Gastroesophageal sphincter (tissue), 4 donors: ENCODE data around the gene S100G. TPM values are rescaled to one million over a fixed set of nuclear protein-coding genes. Genes with fewer than 3 reads are reported as not detected.

Experiments
- ATAC-seq: fragments of 150-250 bp; one replicate; pipeline ENCODE4 v1.9.1; 2016; ENCODE audit warnings: mild to moderate bottlenecking, moderate library complexity
- H3K27ac ChIP-seq, 4 donors: fragments of 200-600 bp; sonication (generic) in 3 of 4; 1 replicate in 3 of 4; 2 replicates in 1 of 4; pipeline ENCODE4 v1.5.1; 2016 to 2019
- H3K27me3 ChIP-seq: fragments of 200-600 bp; sonication (generic); one replicate; pipeline ENCODE4 v1.5.1; 2019
- H3K36me3 ChIP-seq, 2 donors: fragments of 200-600 bp; sonication (generic); one replicate each; pipeline ENCODE4 v1.5.1; 2019; ENCODE audit warnings: control low read depth in 1 of 2
- H3K4me1 ChIP-seq, 3 donors: fragments of 200-600 bp; sonication (generic); 1 replicate in 2 of 3; 2 replicates in 1 of 3; pipeline ENCODE4 v1.5.1; 2016 to 2019; ENCODE audit warnings: control low read depth in 2 of 3
- H3K4me3 ChIP-seq, 2 donors: fragments of 200-600 bp; sonication (generic); one replicate each; pipeline ENCODE4 v1.5.1; 2019; ENCODE audit warnings: mild to moderate bottlenecking in 1 of 2, moderate library complexity in 1 of 2
- H3K9me3 ChIP-seq, 3 donors: fragments of 200-600 bp; sonication (generic); one replicate each; pipeline ENCODE4 v1.5.1; 2017 to 2019; ENCODE audit warnings: control low read depth in 2 of 3
- EP300 ChIP-seq: sonication (generic); formaldehyde crosslinking; IDR thresholded peaks from one replicate; pipeline ENCODE4 v1.6.1; 2017; ENCODE audit warnings: antibody characterized with exemption, mild to moderate bottlenecking
- POLR2A ChIP-seq, 2 donors: fragments of 450-650 bp; IDR thresholded peaks; one replicate each; pipeline ENCODE4 v1.6.1; 2017; ENCODE audit warnings: antibody characterized with exemption in 2 of 2, mild to moderate bottlenecking in 2 of 2, moderate library complexity in 1 of 2
- POLR2AphosphoS5 ChIP-seq: sonication (generic); formaldehyde crosslinking; IDR thresholded peaks from one replicate; pipeline ENCODE4 v1.6.1; 2017; ENCODE audit warnings: antibody characterized with exemption
- WGBS, 2 donors: methylation state at CpG; one replicate each; pipeline ENCODE4 v1.1.5; 2018; ENCODE audit warnings: low coverage in 1 of 2; 5-methylcytosine and 5-hydroxymethylcytosine counted together
- small RNA-seq, 4 donors: library from RNA; depleted of rRNA; stranded (forward); fragments of <200 nt; gene quantifications; one replicate each; pipeline ENCODE3, GENCODE V24; 2016
- total RNA-seq, 4 donors: library from RNA; depleted of rRNA; stranded (reverse); fragments of >200 nt; gene quantifications; one replicate each; pipeline ENCODE4 v1.1.0, GENCODE V29; 2016
- TF ChIP-seq, protein P1 (sequence below), 4 experiments: fragments of 200-600 bp in 2 of 4; fragments of 450-650 bp in 2 of 4; sonication (generic) in 1 of 4; IDR thresholded peaks; one replicate each; pipeline ENCODE4 v1.5.1; 2017 to 2019; ENCODE audit warnings: antibody characterized with exemption in 4 of 4, mild to moderate bottlenecking in 2 of 4, moderate library complexity in 2 of 4

The S100G gene
- total RNA-seq, 4 donors from 2014 or later = not detected

DNA sequence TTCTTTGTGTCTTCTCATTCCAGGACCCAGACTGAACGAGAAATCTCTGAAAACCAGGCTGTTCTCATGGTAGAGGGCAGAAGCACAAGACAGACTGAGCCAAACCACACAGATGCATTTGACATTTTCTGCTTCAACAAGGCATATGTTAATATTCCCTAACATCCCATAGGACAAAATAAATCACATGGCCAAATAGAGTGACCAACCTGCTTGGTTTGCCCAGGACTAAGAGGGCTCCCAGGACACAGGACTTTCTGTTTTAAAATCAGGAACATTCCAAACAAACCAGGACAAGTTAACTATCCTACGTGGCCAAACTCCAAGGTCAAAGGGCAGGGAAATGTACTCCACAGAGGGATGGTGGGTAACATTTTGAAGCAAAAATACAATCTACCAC lies 50.8 kb downstream of the S100G start:
- Histone ChIP-seq H3K27me3 (no peaks in the 10 kb centered on the region), H3K4me1 (no peaks in the 10 kb centered on the region), H3K27ac (no peak overlapping the region), H3K36me3 (peaks cover 0 to 22% of the 10 kb centered on the region in 2 donors), H3K9me3 (no peaks in the 10 kb centered on the region), H3K4me3 (no peak overlapping the region)
- no peak for TF ChIP-seq POLR2AphosphoS5
- no peak for TF ChIP-seq POLR2A (IDR thresholded peaks at IDR 0.05)
- no peak for TF ChIP-seq EP300
- TF ChIP-seq, protein P1, sequence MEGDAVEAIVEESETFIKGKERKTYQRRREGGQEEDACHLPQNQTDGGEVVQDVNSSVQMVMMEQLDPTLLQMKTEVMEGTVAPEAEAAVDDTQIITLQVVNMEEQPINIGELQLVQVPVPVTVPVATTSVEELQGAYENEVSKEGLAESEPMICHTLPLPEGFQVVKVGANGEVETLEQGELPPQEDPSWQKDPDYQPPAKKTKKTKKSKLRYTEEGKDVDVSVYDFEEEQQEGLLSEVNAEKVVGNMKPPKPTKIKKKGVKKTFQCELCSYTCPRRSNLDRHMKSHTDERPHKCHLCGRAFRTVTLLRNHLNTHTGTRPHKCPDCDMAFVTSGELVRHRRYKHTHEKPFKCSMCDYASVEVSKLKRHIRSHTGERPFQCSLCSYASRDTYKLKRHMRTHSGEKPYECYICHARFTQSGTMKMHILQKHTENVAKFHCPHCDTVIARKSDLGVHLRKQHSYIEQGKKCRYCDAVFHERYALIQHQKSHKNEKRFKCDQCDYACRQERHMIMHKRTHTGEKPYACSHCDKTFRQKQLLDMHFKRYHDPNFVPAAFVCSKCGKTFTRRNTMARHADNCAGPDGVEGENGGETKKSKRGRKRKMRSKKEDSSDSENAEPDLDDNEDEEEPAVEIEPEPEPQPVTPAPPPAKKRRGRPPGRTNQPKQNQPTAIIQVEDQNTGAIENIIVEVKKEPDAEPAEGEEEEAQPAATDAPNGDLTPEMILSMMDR (IDR thresholded peaks at IDR 0.05) = no peak
- ATAC-seq = no peak
- 60% methylated on average over 1 of the region's 2 CpGs; no CpG with 5 or more reads in 1 of the 2 donors for WGBS, 2 donors

DNA sequence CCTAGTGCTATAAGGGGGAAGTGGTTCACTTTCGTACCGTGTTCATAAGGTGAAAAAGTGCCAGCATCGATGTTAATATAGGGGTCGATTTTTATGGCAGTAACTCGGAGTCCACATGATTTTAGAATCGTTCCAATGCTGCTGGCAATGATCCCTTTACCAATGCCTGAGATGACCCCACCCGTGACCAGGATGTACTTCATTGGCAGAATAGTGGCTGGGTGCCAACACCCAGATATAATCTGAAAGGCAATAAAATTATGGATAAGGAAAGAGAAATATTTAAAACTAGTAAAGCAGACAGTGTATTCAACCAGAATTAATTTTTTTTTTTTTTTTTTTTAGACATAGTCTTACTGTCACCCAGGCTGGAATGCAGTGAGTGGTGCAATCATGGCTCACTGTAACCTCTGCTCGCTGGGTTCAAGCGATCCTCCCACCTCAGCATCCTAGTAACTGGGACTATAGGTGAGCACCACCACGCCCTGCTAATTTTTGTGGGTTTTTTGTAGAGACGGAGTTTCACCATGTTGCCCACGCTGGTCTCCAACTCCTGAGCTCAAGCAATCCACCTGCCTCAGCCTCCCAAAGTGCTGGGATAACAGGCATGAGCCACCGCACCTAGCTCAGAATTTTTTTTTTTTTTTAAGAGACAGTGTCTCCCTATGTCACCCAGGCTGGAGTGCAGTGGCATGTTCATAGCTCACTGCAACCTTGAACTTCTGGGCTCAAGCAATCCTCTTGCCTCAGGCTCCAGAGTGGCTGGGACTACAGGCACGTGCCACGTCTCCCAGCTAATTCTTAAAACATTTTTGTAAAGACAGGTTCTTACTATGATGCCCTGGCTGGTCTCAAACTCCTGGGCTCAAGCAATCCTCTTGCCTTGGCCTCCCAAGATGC lies 53.0 kb downstream of the S100G start:
- TF ChIP-seq POLR2AphosphoS5 = no peak
- TF ChIP-seq EP300 = no peak
- TF ChIP-seq, protein P1 (IDR thresholded peaks at IDR 0.05) = no peak
- TF ChIP-seq POLR2A (IDR thresholded peaks at IDR 0.05) = no peak
- no peaks in the 10 kb centered on the region for H3K27me3 ChIP-seq
- H3K27ac ChIP-seq = no peak overlapping the region
- ATAC-seq = no peak
- H3K9me3 ChIP-seq = no peaks in the 10 kb centered on the region
- H3K4me1 ChIP-seq = no peaks in the 10 kb centered on the region
- H3K36me3 ChIP-seq = peaks cover 0 to 17% of the 10 kb centered on the region in 2 donors
- 72 to 83% methylated on average over 6 to 7 of the region's 15 CpGs for WGBS, 2 donors
- H3K4me3 ChIP-seq = no peak overlapping the region

Small RNAs within 50 kb of the gene (small RNA-seq; reads per million reads assigned to genes)
- 0 reads per million in 4 donors for gene MIR548AM

Other genes starting within 250 kb of the S100G start
- gene CTPS2, start 62.5 kb downstream of the S100G start, total RNA-seq = 10 to 100 TPM; 12.1 to 20.5 (median 14.0) TPM
- 10 to 100 TPM; 25.4 to 39.1 (median 30.4) TPM for gene SYAP1, start 69.5 kb downstream of the S100G start, total RNA-seq
- 10 to 100 TPM in 3 of 4 donors, 1 to 10 TPM in 1; 9.0 to 16.8 (median 14.3) TPM for gene TXLNG, start 136.3 kb downstream of the S100G start, total RNA-seq
- 100 to 1,000 TPM; 112 to 233 (median 119) TPM for gene RBBP7, start 220.2 kb downstream of the S100G start, total RNA-seq